ENCODE results near the gene TPX2.

TPX2 gene

DNA sequence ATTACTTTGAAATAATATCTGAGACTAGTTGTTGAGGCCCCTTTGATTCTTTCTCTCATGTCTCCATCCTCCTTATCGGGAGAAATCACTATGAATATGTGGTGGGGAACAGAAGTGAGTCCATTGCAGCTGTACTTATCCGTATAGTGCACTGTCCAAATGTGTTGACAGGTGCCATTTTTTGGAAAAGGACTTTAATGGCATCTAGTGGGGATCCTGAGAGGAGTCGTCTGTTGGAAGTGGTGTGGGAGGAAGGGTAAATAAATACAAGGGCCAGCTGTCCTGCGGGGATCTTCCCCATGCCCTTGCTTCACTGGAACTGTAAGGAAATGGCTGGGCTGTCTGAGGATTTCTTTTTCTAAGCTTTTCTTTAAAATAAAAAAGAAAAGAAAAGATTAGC is 19.4 kb downstream of the TPX2 start:
- FAIRE-seq = no peak
- no peak for DNase-seq (ENCODE audit: extremely low spot score, insufficient read length, low read depth)

DNA sequence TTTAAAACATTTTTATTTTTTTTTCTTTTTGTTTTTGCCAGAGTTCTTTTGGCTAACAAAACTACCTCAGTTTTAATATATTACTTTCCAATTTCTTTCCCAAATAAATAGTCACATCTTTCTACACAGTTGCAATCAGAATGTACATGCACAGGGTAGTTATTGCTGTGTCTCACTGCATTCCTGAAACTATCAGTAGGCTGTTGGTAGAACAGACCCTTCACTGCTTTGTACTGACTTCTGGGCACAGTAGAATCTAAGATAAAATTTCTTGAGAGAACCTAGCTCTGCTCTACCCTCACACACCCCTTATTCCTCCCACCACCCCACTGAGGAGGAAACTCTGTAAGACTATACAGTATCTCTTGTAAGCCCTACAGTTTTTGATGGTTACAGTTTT is 19.9 kb downstream of the TPX2 start:
- no peak for FAIRE-seq
- no peak for DNase-seq (ENCODE audit: extremely low spot score, insufficient read length, low read depth)

DNA sequence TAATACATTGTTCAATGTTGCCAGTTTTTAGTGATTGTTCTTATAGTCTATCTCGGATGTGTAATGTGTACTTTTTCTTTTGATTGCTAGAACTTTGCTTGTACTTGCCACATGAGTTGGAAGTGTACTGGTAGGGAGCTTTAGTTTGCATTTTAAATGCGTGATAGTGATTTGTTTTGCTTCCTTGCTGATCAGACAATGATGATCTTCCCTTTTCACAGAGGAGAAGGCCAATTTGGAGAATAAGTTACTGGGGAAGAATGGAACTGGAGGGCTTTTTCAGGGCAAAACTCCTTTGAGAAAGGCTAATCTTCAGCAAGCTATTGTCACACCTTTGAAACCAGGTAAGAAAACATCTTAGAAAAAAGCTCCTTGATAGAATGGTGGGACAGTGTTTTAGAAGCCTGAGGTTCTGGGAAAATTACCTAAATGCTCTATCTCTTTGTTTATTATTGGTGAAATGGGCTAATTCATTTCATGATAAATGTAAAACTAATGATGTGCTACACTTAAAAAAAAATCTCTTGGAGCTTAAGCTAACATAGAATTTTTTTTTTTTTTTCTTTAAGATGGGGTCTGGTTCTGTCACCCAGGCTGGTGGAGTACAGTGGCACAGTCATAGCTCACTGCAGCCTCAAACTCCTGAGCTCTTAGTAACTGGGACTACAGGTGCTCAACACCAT is 20.9 kb downstream of the TPX2 start:
- DNase-seq (ENCODE audit: extremely low spot score, insufficient read length, low read depth) (no peak), FAIRE-seq (no peak)

DNA sequence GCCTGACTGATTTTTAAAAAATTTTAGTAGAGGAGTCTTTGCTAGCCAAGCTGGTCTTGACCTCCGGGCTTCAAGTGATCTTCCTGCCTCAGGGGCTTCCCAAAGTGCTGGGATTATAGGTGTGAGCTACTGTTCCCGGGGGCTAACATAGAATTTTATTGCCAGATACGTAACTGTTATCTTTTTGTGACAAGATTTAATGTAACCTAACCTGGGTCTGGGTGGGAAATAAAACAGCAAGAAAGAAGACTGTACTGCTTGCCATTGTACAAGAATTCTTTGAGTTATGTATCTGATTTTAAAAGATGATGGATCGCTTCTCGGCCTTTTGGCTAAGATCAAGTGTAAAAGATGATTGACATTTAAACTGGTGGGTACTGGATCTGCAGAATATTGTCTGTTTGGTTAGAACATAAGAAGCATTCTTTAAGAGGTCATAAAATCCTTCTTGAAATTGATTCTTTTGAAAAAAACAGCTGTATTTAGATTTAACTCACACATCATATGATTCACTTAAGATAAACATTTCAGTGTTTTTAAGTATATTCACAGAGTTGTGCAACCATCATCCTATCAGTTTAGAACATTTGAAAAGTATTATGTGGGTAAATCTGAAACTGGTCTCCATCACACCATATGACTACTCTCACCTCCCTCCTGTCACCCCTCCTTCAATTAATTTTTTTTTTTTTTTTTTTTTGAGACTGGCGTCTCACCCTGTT is 21.6 kb downstream of the TPX2 start:
- no peak for FAIRE-seq
- DNase-seq (ENCODE audit: extremely low spot score, insufficient read length, low read depth) = no peak

DNA sequence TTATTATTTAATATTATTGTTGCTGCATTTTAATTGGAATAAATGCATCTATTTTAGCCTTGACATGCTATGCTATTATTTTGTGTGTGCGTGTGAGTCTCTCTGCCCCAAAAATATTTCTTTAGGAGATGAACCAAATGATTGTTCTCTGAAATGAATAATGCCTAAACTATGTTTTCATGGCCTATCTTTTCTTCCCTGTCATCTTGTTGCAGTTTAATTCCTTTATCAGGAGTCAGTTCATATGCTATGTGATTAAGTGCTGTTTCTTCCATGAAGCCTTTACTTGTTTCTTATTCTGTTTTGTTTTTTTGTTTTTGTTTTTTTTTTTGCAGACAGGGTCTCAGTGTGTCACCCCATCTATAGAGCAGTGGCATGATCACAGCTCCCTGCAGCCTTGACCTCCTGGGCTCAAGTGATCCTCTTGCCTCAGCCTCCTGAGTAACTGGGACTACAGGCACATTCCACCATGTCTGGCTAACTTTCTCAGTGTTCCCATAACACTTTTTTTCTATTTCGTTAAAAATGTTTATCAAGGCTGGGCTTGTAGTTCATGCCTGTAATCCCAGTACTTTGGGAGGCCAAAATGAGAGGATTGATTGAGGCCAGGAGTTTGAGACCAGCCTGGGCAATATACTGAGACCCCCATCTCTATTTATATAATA is 25.7 kb downstream of the TPX2 start:
- FAIRE-seq = no peak
- no peak for DNase-seq (ENCODE audit: extremely low spot score, insufficient read length, low read depth)

DNA sequence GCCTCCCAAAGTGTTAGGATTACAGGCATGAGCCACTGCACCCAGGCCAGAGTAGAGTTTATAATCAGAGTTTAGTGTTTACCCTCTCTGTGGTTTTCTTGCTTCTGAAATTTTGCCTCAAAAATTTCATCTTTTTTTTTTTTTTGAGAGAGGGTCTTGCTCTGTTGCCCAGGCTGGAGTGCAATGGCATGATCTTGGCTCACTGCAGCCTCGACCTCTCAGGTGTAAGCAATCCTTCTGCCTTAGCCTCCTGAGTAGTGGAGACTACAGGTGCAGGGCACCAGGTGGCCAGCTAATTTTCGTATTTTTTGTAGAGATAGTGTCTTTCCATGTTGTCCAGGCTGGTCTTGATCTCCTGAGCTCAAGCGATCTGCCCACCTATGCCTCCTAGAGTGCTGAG is 28.7 kb downstream of the TPX2 start:
- FAIRE-seq = no peak

DNA sequence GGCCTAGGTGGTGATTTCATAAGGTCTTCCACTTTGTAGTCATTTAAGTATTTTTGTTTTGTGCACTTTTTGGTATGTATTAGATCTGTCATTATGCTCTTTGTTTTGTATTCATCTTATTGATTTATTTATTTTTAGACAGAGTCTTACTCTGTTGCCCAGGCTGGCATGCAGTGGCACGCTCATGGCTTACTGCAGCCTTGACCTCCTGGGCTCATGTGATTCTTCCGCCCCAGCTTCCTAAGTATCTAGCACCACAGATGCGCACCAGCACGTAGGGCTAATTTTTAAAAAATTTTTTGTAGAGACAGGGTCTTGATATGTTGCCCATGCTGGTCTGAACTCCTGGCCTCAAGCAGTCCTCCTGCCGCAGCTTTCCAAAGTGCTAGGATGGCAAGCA is 30.6 kb downstream of the TPX2 start:
- DNase-seq (ENCODE audit: extremely low spot score, insufficient read length, low read depth) (no peak), FAIRE-seq (no peak)

More for the DNA sequence above, 28.7 kb downstream of the TPX2 start:
- no peak for DNase-seq (ENCODE audit: extremely low spot score, insufficient read length, low read depth)

DNA sequence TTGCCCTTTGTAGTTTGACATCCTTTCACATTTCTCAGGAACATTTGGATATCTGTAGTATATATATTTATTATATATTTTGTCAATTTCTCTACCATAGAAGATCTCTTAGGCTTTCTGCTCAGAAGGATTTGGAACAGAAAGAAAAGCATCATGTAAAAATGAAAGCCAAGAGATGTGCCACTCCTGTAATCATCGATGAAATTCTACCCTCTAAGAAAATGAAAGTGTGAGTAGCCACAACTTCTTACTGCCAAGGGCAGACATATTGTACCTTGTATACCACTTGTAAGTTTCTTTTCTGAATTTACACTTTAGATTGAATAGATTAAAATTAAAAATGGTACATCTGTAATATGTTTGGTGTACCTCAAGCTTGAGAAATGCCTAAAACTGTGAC is 31.2 kb downstream of the TPX2 start:
- FAIRE-seq (no peak), DNase-seq (ENCODE audit: extremely low spot score, insufficient read length, low read depth) (no peak)

DNA sequence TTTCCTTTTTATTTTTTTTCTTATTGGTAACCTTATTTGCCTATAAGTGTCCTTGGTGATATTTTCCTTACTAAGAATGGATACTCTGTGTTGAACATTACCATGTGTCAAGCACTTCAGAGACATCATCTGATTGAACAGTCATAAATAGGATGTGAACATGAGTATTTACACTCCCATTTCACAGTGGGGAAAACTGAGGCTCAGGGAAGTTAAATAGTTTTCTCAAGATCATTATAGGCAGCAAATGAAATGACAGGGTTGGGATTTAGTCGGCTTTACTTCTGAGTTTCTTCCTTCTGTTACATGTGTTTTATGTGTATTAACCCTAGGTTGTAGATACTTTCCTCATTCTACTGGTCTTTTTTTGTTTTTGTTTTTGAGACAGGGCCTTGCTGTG is 35.3 kb downstream of the TPX2 start:
- DNase-seq (ENCODE audit: extremely low spot score, insufficient read length, low read depth) = no peak
- FAIRE-seq = no peak

DNA sequence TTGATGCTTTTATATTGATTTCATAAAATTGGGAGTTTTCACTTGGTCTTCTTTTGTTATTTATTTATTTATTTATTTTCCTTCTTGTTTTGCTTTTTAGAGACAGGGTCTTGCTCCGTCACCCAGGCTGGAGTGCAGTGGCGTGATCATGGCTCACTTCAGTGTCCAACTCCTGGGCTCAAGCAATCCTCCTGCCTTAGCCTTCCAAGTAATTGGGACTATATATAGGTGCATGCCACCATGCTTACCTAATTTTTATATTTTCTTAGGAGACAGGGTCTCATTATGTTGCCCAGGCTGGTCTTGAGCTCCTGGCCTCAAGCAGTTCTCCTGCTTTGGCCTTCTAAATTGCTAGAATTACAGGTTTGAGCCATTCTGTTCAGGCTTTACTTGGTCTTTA is 41.7 kb downstream of the TPX2 start:
- no peak for FAIRE-seq

DNA sequence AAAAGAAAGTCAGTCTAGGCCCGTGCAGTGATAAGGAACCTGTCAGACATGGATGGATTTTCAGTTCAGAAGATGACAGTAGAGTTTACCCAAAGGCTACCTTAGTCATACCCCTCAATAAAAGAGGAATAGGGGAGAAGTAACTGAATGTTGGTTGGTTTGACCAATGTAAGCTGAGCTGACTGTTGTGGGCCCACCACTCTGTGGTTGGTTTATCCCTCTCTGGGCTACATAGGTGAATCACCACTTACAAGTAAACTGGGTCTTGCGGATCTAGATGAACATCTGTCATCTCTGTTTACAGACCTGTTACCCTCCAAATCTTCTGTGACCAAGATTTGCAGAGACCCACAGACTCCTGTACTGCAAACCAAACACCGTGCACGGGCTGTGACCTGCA is 42.9 kb downstream of the TPX2 start:
- DNase-seq (ENCODE audit: extremely low spot score, insufficient read length, low read depth) (no peak), FAIRE-seq (no peak)

More for the DNA sequence above, 41.7 kb downstream of the TPX2 start:
- no peak for DNase-seq (ENCODE audit: extremely low spot score, insufficient read length, low read depth)

DNA sequence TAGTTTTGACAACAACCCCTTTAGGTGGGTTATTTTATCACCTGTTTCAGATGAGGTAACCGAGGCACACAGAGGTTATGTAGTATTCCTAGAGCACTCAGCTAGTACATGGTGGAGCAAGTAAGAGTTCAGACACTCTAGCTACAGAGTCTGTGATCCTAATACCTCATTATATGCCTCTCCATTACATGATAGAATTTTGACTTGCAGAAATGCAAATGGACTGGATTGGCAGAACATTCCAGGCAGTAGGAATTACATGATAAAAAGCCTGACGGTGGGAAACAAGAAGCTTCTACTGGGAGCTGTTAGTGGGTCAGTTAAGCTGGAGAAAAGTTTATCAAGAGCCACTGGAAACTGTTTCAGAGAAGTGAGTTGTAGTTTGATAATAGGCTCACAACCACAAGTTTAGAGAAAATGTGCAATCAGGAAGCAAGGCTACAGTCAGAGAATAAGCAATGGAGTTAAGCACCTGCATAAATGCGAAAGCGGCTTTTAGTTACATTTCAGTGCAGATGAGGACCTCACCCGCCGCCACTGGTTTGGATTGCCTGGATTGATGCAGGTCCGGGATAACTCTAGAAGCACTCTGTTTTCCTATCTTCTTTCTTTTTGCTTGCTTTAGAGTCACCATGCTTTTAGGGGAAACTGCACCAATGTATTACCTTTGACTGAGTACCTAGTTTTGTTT is 45.4 kb downstream of the TPX2 start:
- FAIRE-seq = no peak
- DNase-seq (ENCODE audit: extremely low spot score, insufficient read length, low read depth) = no peak

DNA sequence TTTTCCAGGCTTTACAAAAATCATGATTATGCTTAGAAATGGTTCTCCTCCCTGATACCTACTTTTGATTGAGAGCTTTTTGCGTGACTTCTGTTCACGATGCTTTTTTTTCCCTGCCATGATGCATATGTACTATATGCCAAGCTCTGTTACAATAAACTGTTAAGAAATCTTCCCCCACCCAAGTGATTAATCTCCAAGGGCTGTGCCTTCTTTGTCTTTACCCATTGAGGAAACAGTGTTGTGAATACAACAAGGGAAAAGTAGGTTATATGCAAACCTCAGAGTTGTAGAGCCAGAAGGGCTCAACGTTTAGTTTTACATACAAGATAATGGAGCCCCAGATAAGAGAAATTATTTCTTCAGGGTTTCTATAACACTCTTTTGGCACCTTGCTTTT is 46.0 kb downstream of the TPX2 start:
- no peak for DNase-seq (ENCODE audit: extremely low spot score, insufficient read length, low read depth)
- no peak for FAIRE-seq

DNA sequence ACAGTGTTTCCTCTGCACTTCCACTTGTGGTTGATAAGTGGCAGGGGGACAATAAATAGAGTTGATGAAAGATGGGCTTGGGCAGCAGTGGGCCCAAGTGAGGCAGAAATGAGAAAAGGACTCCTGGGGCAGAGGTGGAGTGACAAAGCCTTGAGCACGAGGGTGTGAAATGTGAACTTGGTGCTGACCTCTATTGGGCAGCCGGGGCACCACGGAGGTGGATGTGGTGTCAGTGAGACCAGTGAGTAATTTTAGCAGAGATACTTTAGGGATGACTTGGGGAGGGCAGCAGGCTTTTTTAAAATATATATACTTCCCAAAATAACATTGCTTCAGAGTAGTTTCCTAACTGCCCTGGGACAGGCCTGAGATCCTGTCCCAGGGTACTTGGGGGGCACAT is 49.5 kb downstream of the TPX2 start:
- DNase-seq (ENCODE audit: extremely low spot score, insufficient read length, low read depth) = no peak
- FAIRE-seq = no peak

DNA sequence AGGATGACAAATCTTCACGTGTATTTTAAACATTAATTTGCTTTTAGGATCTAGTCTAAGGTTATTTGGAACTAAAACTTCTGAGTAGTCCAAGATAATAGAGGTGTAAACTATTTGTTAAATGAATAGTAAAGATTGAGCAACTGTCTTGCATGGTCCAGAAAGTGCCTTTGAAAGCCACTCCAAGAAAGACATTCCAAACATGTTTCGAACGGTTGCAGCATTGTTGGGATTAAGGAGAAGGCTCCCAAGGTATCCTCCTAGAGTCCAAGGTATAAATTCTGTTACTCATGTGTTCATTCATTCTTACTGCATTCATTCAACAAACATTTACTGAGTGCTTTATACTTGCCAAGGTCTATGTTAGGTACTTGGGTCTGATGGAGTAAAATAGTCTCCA is 51.3 kb downstream of the TPX2 start:
- no peak for FAIRE-seq
- no peak for DNase-seq (ENCODE audit: extremely low spot score, insufficient read length, low read depth)

DNA sequence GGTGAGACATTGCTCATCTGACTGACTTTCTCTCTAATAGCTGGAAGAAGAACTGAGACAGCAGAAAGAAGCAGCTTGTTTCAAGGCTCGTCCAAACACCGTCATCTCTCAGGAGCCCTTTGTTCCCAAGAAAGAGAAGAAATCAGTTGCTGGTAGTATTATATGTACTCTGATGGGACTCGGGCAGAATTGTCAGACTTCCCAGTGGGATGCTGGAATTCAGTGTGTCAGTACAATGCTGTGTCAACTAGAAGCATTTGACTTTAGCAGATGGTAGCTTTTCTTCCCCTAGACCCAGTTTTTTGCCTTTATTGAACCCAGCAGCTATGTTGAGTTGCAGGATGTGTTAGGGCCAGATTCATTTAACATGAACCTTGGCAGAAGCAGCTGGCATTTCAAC is 58.3 kb downstream of the TPX2 start:
- FAIRE-seq (no peak), DNase-seq (ENCODE audit: extremely low spot score, insufficient read length, low read depth) (no peak)

DNA sequence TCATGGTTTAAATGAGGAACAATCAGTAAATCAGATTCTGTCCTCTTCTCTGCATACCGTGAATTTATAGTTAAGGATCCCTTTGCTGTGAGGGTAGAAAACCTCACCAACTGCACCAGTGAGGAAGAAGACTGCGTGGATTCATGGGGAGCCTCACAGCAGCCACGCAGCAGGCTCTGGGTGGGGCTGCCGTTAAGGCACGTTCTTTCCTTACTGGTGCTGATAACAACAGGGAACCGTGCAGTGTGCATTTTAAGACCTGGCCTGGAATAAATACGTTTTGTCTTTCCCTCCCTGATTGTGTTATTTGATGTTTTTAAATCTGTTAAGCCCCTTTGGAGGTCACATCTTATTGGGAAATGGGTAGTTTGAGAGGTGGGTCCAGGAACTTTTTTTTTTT is 62.4 kb downstream of the TPX2 start:
- DNase-seq (ENCODE audit: extremely low spot score, insufficient read length, low read depth) (no peak), FAIRE-seq (no peak)

DNA sequence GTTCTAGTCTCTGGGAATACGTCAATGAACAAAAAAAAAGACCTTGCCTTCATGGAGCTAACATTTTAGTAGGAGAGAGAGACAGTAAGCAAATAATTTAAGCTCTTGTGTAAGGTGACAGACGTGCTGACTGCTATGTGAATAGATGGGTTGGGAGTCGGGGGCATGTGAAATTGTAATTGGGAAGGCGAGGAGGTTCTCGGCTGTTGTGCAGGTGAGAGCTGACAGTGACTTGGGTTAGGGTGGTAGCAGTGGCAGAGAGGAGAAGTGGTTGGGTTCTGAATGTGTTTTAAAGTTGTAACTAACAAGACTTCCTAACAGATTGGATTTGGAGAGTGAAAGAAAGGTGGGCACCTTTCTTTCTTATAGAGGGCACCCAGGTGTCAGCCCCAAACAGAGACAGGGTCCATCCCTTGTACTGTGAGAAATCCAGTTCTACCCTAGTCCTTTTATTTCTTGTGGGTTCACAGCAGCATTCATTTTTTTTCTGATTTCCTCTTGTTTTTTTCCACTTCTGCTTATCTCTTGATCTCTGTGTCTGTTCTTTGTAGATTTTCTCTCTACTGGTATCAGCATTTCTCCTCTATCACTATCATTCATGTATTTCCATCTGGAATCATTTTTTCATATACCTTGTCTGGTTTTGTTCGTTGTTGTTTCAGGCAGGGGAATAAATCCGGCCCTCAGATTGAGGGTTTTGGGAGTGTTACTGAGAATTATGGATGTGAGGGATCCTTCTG is 64.6 kb downstream of the TPX2 start:
- no peak for DNase-seq (ENCODE audit: extremely low spot score, insufficient read length, low read depth)
- no peak for FAIRE-seq

DNA sequence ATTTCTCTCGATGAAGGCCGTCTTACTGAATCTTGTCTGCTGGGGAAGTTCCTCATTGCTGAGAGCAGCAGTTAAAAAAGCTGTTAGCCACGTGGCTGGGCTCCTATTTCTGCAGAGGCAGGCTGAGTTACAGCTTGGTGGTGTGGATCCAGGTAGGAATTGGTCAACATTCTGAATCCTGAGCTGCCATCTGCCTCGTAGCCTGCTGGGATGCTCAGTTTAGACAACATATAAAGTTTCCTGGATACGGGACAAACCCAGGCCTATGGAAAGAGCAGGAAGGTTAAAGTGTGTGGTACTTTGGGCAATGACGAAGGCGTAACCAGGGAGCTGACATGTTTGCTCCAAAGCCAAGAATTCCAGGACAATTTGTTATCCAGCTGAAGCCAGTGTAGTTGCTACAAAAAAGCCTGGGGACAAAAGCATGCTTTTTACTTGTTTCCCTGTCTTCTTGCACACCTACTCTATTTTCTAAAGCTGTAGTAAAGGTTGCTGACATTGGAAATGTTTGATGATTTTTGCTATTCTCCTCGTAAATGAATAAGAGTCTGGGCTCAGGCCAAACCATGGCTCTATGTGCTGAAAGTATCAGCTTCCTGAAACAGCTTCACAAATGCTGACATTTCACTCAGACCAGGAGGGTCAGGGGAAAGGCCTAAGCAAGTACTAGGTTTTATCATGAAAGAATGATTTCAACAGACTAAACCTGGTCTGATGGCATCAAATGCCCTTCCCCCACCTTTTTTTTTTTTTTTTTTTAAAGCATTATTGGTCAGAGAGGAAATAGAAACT is 67.7 kb downstream of the TPX2 start:
- FAIRE-seq = no peak
- no peak for DNase-seq (ENCODE audit: extremely low spot score, insufficient read length, low read depth)
